Memory B cell (primary cell): ENCODE data around the gene SLC30A1.

Experiments
- ATAC-seq: fragments of 150-1000 bp; cut with Tn5 transposase; 2 replicates; pipeline ENCODE4 v1.10.0; 2021; ENCODE audit warnings: low read depth, mild to moderate bottlenecking, moderate library complexity
- DNase-seq, 2 donors: peaks; one replicate each; pipeline ENCODE4 v3.0.0; 2022; ENCODE audit warnings: low spot score in 2 of 2
- H3K27ac Mint-ChIP-seq: one replicate; pipeline ENCODE4 v1.8.0; 2022; ENCODE audit warnings: mild to moderate bottlenecking, moderate library complexity, mixed read lengths
- H3K27me3 Mint-ChIP-seq: one replicate; pipeline ENCODE4 v1.8.0; 2022; ENCODE audit warnings: mixed read lengths
- H3K36me3 Mint-ChIP-seq: one replicate; pipeline ENCODE4 v1.8.0; 2022; ENCODE audit warnings: mild to moderate bottlenecking, mixed read lengths
- H3K4me1 Mint-ChIP-seq: one replicate; pipeline ENCODE4 v1.8.0; 2022; ENCODE audit warnings: mixed read lengths
- H3K4me3 Mint-ChIP-seq: one replicate; pipeline ENCODE4 v1.8.0; 2022; ENCODE audit warnings: mild to moderate bottlenecking, moderate library complexity, mixed read lengths
- H3K9me3 Mint-ChIP-seq: one replicate; pipeline ENCODE4 v1.8.0; 2022; ENCODE audit warnings: mixed read lengths

Gene SLC30A1

DNA sequence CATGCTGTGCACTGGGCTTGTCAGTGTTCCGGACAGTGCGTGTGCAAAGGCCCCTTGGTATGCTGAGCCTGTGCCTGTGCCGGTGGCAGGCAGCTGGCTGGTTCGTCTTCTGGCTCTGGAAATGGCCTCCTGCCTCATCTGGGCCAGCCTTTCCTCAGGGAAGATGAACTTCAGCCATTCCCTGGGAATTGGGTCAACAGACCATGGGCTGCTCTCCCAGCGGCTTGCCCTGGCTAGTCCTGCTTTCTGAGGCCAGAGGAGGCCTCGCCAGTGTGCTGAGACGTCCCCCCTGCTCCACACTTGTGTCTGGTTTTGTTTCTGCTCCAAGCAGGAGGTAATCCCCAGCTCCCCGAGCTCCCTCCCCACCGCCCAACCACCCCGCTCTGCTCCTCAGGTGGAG is 54.4 kb downstream of the SLC30A1 start:
- Mint-ChIP-seq H3K27me3 (peaks cover under 1% of the 10 kb centered on the region), H3K36me3 (no peaks in the 10 kb centered on the region), H3K4me3 (no peak overlapping the region), H3K4me1 (peaks cover 16% of the 10 kb centered on the region), H3K9me3 (no peaks in the 10 kb centered on the region), H3K27ac (no peak overlapping the region)
- DNase-seq: no peak
- no peak for ATAC-seq

DNA sequence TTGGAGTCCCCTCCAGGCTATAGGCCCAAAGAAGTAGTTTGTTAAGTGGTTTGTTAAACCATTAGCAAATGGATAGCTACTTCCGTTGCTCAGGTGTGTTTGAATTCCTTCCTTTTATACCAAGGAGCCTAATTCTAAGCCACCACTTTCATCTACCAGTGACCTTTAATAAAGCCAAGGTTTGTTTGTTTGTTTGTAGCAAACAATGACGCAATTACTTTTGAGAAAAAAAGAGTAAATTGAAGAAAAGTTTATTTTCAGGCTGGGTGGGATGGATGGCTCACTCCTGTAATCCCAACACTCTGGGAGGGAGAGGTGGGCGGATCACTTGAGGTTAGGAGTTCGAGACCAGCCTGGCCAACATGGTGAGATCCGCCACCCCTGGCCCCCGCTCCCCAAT is 56.2 kb downstream of the SLC30A1 start:
- Mint-ChIP-seq H3K4me1 (peaks cover 25% of the 10 kb centered on the region), H3K27me3 (no peaks in the 10 kb centered on the region), H3K27ac (no peak overlapping the region), H3K36me3 (no peaks in the 10 kb centered on the region), H3K9me3 (no peaks in the 10 kb centered on the region), H3K4me3 (no peak overlapping the region)
- no peak for ATAC-seq
- DNase-seq: no peak
